ENCODE measurements around the gene ACSF3.
A peak's percentile ranks its signal among the peaks of the same experiment; 100 is the strongest.

ACSF3 gene

DNA sequence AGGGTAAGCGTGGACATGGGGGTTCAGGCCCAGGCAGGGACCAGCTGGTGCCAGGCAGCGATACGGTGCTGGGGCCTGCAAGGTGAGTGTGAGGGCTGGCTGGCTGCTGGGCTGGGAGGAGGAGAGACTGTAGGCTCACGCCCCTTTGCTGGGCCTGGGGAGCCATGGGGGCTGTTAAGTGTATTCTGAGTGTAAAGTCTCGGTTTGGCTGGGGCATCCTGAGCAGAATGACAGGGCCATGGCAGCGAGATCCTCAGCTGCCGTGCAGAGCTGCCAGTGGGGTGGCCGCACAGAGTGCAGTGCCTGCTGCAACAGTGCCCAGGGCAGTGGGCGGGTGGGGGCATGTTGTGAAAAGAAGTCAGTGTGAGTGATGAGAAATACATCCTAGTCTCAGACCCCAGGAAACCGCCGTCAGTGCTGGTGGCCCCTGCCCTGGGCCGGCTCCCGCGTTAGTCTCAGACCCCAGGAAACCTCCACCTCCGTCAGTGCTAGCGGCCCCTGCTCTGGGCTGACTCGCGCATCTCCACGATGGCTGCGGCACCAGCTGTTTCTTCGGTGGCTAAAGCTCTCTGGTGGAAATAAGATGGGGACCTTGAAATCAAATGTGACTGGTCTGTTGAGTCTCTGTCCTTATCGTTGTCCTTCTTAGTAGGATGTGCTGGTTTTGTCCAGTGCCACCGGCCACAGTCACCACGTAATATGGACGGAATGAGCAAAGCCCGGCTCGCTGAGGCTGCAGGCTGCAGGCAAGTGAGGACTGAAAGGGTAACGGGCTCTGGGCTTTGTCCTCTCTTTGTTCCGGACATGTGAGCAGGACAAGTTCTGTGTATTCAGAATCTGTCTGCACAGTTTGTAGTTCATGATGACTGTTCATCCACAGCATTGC is 22.9 kb downstream of the ACSF3 start:
- no peaks in the 10 kb centered on the region for H3K79me2 ChIP-seq (ENCODE audit: insufficient read depth, low read length)
- H3K9me2 ChIP-seq (ENCODE audit: low read depth, low read length): no peaks in the 10 kb centered on the region
- H4K20me1 ChIP-seq (ENCODE audit: insufficient read depth, low read length): no peaks in the 10 kb centered on the region
- H3F3A ChIP-seq (ENCODE audit: insufficient read depth, low read length): no peaks in the 10 kb centered on the region
- no peaks in the 10 kb centered on the region for H3K9me3 ChIP-seq (ENCODE audit: low read length)
- H3K27me3 ChIP-seq (ENCODE audit: insufficient read depth, low read length): no peaks in the 10 kb centered on the region
- H3K27ac ChIP-seq (ENCODE audit: low read depth, low read length, poor library complexity, severe bottlenecking): peak overlapping the region; percentile 97
- H3K4me1 ChIP-seq (ENCODE audit: insufficient read depth, low read length, severe bottlenecking): peaks cover 62% of the 10 kb centered on the region
- H3K9ac ChIP-seq (ENCODE audit: low read length): no peak overlapping the region; the same call in 1 of the 2 replicates
- no peak overlapping the region for H3K4me2 ChIP-seq (ENCODE audit: low read length)
- H2AFZ ChIP-seq (ENCODE audit: low read length): no peak overlapping the region
- no peak overlapping the region for H3K4me3 ChIP-seq (ENCODE audit: low read depth, low read length, poor library complexity, severe bottlenecking)
- H3K36me3 ChIP-seq (ENCODE audit: insufficient read depth, low read length): peaks cover 93% of the 10 kb centered on the region
- TF ChIP-seq, protein P1, sequence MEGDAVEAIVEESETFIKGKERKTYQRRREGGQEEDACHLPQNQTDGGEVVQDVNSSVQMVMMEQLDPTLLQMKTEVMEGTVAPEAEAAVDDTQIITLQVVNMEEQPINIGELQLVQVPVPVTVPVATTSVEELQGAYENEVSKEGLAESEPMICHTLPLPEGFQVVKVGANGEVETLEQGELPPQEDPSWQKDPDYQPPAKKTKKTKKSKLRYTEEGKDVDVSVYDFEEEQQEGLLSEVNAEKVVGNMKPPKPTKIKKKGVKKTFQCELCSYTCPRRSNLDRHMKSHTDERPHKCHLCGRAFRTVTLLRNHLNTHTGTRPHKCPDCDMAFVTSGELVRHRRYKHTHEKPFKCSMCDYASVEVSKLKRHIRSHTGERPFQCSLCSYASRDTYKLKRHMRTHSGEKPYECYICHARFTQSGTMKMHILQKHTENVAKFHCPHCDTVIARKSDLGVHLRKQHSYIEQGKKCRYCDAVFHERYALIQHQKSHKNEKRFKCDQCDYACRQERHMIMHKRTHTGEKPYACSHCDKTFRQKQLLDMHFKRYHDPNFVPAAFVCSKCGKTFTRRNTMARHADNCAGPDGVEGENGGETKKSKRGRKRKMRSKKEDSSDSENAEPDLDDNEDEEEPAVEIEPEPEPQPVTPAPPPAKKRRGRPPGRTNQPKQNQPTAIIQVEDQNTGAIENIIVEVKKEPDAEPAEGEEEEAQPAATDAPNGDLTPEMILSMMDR (IDR thresholded peaks at IDR 0.05; ENCODE audit: low read length): no peak
- no peak for TF ChIP-seq EZH2 (IDR thresholded peaks at IDR 0.05; ENCODE audit: borderline replicate concordance, low read length)

DNA sequence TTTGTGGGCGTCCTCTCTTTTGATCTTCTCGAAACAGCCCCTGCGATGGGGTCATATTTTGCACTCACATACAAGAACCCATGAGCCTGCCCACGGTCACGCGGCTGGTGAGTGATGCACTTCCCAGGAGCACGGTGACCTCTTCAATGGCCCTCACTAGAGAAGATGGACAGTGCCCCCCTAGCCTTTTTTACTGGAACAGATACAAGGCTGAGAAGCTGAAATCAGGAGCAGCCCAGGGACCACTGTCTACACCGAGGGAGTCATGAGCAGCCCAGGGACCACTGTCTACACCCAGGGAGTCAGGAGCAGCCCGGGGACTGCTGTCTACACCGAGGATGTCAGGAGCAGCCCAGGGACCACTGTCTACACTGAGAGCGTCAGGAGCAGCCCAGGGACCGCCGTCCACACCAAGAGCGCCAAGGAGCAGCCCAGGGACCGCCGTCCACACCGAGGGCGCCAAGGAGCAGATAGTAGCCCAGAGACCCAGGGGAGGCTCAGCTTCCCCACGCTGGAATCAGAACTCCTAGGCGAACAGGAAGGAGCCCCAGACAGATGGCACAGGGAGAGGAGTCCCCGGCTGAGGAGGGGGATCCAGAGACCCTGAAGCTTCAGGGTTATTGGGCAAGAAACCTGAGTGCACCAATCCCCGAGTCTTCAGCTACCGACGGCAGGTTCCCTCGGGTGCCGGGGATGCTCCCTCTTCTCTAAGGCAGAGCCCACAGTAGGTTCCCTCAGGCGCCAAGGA is 23.7 kb downstream of the ACSF3 start:
- H3K36me3 ChIP-seq (ENCODE audit: insufficient read depth, low read length): peaks cover 93% of the 10 kb centered on the region
- no peak overlapping the region for H3K27ac ChIP-seq (ENCODE audit: low read depth, low read length, poor library complexity, severe bottlenecking)
- H3K4me1 ChIP-seq (ENCODE audit: insufficient read depth, low read length, severe bottlenecking): peaks cover 62% of the 10 kb centered on the region
- no peaks in the 10 kb centered on the region for H4K20me1 ChIP-seq (ENCODE audit: insufficient read depth, low read length)
- TF ChIP-seq, protein P1 (IDR thresholded peaks at IDR 0.05; ENCODE audit: low read length): no peak
- no peak for TF ChIP-seq EZH2 (IDR thresholded peaks at IDR 0.05; ENCODE audit: borderline replicate concordance, low read length)
- no peaks in the 10 kb centered on the region for H3K9me2 ChIP-seq (ENCODE audit: low read depth, low read length)
- H3F3A ChIP-seq (ENCODE audit: insufficient read depth, low read length): no peaks in the 10 kb centered on the region
- H2AFZ ChIP-seq (ENCODE audit: low read length): no peak overlapping the region
- no peak overlapping the region for H3K4me2 ChIP-seq (ENCODE audit: low read length)
- H3K27me3 ChIP-seq (ENCODE audit: insufficient read depth, low read length): no peaks in the 10 kb centered on the region
- H3K9ac ChIP-seq (ENCODE audit: low read length): no peak overlapping the region
- H3K9me3 ChIP-seq (ENCODE audit: low read length): no peaks in the 10 kb centered on the region
- H3K79me2 ChIP-seq (ENCODE audit: insufficient read depth, low read length): no peaks in the 10 kb centered on the region
- H3K4me3 ChIP-seq (ENCODE audit: low read depth, low read length, poor library complexity, severe bottlenecking): no peak overlapping the region

DNA sequence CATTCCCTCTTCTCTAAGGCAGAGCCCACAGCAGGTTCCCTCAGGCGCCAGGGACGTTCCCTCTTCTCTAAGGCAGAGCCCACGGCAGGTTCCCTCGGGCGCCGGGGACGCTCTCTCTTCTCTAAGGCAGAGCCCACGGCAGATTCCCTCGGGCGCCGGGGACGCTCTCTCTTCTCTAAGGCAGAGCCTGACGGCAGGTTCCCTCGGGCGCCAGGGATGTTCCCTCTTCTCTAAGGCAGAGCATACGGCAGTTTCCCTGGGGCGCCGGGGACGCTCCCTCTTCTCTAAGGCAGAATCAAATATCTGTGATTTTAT is 24.3 kb downstream of the ACSF3 start:
- H3K27ac ChIP-seq (ENCODE audit: low read depth, low read length, poor library complexity, severe bottlenecking): no peak overlapping the region
- H3K9me3 ChIP-seq (ENCODE audit: low read length): no peaks in the 10 kb centered on the region
- H3K36me3 ChIP-seq (ENCODE audit: insufficient read depth, low read length): peaks cover 89% of the 10 kb centered on the region
- no peak overlapping the region for H3K4me2 ChIP-seq (ENCODE audit: low read length)
- H3K4me3 ChIP-seq (ENCODE audit: low read depth, low read length, poor library complexity, severe bottlenecking): no peak overlapping the region
- peaks cover 62% of the 10 kb centered on the region for H3K4me1 ChIP-seq (ENCODE audit: insufficient read depth, low read length, severe bottlenecking)
- no peak overlapping the region for H3K9ac ChIP-seq (ENCODE audit: low read length)
- no peaks in the 10 kb centered on the region for H3K27me3 ChIP-seq (ENCODE audit: insufficient read depth, low read length)
- no peak for TF ChIP-seq EZH2 (IDR thresholded peaks at IDR 0.05; ENCODE audit: borderline replicate concordance, low read length)
- TF ChIP-seq, protein P1 (IDR thresholded peaks at IDR 0.05; ENCODE audit: low read length): no peak
- H2AFZ ChIP-seq (ENCODE audit: low read length): no peak overlapping the region
- no peaks in the 10 kb centered on the region for H3F3A ChIP-seq (ENCODE audit: insufficient read depth, low read length)
- H3K79me2 ChIP-seq (ENCODE audit: insufficient read depth, low read length): no peaks in the 10 kb centered on the region
- H3K9me2 ChIP-seq (ENCODE audit: low read depth, low read length): no peaks in the 10 kb centered on the region
- no peaks in the 10 kb centered on the region for H4K20me1 ChIP-seq (ENCODE audit: insufficient read depth, low read length)

Measured in OCI-LY1 (cell line).